GM18517 (cell line): ENCODE data around the gene ITGA2.
"Not testable (repeated sequence)": the region's sequence is repeated elsewhere in the genome, so short reads cannot be mapped to it uniquely, and the experiment has no call there.

Experiments
- ATAC-seq: cut with Tn5 transposase; IDR thresholded peaks from one replicate; pipeline ENCODE4 v1.9.1; 2021; ENCODE audit warnings: mild to moderate bottlenecking, moderate library complexity; ENCODE audit not compliant: unreplicated experiment

The ITGA2 gene

DNA sequence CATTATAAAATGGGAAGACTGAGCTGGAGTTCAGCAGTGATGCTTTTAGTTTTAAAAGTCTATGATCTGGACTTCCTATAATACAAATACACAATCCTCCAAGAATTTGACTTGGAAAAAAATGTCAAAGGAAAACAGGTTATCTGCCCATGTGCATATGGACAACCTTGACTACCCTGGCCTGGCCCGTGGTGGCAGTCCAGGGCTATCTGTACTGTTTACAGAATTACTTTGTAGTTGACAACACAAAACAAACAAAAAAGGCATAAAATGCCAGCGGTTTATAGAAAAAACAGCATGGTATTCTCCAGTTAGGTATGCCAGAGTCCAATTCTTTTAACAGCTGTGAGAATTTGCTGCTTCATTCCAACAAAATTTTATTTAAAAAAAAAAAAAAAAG is 103.1 kb downstream of the ITGA2 start:
- ATAC-seq: no peak

DNA sequence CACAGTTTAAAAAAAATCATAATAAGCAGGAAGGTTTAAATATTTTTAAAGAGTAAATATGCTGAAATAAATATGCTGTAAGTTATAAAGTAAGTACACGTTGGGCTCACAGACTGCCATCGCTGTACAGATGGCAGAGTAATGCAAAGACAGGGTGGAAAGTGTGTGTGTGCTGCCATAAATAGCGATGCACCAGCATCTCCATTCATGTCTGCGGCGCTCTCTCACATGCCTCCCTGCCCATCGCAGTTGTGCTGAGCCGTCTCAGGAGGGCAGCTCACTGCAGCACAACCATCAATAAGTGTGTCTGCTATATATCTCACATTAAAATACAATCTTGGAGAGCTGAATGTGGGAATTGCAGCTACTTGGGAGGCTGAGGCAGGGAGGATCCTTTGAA is 106.1 kb downstream of the ITGA2 start:
- ATAC-seq: no peak

GRCh38 chr5:53095931-53096525 is 106.9 kb downstream of the ITGA2 start:
- peak; percentile 86 for ATAC-seq

DNA sequence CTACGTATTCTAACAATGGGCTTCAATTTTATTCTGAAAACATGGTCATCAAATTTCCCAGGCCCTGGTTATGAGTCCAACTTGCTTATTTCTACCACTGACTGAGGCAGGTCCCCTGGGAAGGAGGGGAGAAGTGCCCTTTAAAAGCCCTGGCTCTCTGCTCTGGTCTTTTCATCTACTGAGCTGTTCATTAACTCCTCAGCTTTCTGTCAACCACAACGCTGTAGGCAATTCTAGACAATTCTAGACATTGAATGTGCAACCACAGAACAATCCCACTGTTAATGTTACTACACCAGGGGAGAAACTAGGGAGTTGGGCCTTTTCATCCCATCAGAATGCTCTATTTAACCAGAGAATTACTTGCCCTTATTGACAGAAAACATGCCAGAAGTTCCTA is 110.4 kb downstream of the ITGA2 start:
- no peak for ATAC-seq

DNA sequence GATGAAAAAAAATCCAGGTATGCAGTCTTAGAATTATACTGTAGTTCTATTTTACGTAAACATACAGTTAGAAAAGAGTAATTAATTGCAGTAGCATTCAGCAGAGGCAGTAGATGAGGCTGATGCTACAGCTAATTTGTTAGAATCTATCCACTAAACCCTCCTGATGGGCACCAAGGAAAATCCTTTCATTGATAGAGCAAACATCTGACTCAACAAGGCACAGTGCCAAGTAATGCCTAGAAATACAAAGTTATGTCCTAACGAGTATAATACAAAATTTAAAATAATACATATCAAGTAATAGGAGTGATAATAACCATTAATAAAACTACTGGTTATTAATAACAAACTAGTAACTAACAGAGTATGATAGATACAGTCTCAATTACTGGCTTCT is 111.5 kb downstream of the ITGA2 start:
- ATAC-seq: no peak

DNA sequence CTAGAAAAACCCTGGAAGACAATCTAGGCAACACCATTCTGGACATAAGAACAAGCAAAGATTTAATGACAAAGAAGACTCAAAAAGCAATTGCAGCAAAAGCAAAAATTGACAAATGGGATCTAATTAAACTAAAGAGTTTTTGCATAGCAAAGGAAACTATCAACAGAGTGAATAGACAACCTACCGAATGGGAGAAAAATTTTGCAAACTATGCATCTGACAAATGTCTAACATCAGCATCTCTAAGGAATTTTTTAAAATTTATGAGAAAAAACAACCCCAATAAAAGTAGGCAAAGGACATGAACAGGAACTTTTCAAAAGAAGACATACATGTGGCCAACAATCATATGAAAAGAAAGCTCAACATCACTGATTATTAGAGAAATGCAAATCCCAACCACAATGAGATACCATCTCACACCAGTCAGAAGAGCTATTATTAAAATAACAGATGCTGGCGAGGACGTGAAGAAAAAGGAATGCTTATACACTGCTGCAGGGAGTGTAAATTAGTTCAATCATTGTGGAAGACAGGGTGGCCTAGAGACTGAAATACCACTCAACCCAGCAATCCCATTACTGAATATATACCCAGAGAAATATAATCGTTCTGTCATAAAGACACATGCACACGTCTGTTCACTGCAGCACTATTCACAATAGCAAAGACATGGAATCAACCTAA is 116.6 kb downstream of the ITGA2 start:
- ATAC-seq: no peak

DNA sequence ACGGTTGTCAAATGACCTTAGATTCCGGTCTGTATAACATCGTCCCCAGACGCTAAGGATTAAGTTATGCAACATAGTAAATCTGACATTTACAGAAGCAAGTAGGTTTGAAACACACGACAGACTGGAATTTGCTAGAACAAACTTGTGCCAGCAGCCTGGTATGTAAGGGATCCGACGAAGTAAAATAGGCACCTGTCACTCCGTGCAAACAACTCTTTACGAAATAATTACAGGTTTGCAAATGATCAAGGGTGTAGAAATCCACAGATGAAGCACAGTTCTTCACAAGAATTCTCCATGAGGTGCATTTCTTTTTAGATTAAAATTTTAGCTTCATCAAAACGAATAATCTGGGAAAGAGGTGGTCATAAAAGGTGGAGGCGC is 119.9 kb downstream of the ITGA2 start:
- ATAC-seq: peak; percentile 30

- peak; percentile 86 for ATAC-seq
Observed at GRCh38 chr5:53109443-53110127, 120.4 kb downstream of the ITGA2 start, which contains the start of gene MOCS2. Gene MOCS2, minus strand, starts transcription at chr5:53109757. Its CDS starts 2,583 bp downstream, at chr5:53107174.

GRCh38 chr5:53110156-53110555 is 121.0 kb downstream of the ITGA2 start:
- peak; percentile 17 for ATAC-seq

DNA sequence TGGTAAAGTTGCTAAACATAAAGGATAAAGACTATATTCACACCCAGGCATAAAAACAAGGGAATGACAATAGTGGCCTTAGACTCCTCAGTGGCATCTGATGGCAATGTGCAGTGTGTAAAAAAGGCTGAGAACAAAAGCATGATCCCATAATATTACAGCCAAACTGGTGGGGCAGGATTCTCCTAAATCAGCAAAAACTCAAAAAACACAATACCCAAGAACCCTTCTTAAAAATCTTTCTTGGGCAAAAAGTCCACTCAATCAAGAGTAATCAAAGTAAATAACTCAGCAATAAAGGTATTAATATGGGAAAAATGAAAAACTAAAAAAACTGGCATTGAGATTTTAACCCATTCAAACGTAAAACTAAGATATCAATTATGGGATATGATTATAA is 122.0 kb downstream of the ITGA2 start:
- ATAC-seq: no peak

GRCh38 chr5:53112307-53112706 is 123.2 kb downstream of the ITGA2 start:
- ATAC-seq: not testable (repeated sequence)

GRCh38 chr5:53112909-53113308 is 123.8 kb downstream of the ITGA2 start:
- ATAC-seq: no peak

DNA sequence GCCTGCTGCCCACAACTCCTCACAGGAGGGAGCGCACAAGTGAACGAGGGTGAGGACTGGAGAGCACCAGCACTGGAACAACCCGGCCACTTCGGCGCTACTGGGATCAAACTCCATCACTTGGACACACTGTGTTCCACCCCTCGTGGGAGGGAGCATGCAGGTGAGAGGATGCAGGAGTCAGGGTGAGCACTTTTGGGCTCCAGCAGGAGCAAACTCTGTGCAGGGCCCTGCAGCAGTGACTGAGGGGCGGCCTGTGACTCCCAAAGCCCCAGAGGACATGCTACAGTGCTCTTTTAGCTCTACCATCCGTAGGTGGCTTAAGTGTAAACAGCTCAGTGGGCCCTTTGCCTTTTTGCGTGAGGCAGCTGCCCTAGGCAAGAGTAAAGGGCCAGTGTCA is 124.8 kb downstream of the ITGA2 start:
- no peak for ATAC-seq

GRCh38 chr5:53114988-53115387 is 125.8 kb downstream of the ITGA2 start:
- no peak for ATAC-seq

GRCh38 chr5:53116597-53116996 is 127.4 kb downstream of the ITGA2 start:
- ATAC-seq: no peak

DNA sequence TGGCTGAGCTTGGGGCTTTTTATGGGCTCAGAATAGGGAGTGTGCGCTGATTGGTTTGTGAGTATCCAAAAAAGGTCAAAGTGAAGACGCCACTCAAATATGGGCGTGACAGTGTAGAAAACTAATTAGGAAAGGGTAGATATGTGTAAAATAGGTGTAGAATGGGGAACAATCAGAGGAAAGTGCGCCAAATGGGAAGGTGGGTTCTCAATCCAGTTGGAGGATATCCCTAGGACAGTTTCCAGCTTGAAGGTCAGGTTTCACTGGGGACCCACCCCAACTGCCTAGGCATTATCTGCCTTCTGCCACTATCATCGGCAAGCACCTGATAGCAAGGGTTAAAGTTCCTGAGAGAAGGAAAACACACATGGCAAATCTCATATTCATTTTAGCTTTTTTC is 129.7 kb downstream of the ITGA2 start:
- no peak for ATAC-seq

DNA sequence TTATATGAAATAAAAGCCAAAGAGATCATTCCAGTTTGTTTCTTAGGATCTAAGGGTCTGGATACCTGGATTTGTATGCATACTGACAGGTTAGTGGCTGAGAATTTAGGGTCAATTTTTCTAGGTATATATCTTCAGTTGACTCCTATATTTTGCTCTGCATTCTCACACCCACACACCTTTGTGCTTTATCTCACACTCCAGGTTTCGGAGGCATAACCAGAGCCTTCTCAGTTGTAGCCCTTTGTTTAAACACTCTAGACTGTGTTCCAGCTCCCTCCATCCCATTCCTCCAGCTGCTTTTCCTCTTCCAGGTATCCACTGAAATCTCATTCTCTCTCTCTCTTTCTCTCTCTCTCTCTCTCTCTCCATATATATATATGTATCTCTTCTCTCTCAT is 131.0 kb downstream of the ITGA2 start:
- no peak for ATAC-seq

DNA sequence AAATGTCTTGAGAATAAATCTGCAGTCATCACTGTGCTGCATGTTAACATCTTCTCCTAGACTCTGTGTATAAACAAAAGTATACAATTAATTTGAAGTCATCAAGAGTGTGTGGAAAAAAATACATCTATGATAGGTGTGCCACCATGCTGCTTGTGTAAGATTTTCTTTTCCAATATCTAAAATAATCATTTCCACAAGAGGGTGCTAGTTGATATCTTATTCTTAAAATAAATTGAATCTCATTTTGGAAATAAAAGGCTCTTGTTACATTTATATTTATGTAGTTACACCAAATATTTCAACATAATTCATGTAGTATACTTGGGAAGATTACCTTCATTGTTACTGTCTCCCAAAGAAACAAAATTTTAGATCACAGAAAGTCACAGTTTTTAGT is 134.6 kb downstream of the ITGA2 start:
- ATAC-seq: no peak

DNA sequence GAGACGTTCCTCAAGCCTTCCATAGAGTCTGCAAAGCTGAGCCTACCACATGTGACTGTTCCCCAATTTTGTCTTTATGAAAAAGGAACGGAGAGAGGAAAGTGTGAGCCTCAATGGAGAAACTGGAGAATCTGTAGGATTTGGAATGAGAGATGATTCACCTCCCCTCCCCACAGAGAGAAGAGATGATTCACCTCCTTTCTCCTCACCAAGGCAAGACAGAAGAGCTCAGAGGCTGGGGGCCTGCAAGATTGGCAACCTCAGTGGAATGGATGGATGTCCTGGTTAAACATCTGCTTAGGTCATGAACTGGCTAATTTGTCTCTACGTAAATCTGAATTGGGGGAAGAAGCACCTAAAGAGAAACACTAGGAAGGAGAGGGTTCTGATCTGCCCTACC is 137.4 kb downstream of the ITGA2 start:
- no peak for ATAC-seq

GRCh38 chr5:53127107-53127506 is 138.0 kb downstream of the ITGA2 start:
- ATAC-seq: no peak

DNA sequence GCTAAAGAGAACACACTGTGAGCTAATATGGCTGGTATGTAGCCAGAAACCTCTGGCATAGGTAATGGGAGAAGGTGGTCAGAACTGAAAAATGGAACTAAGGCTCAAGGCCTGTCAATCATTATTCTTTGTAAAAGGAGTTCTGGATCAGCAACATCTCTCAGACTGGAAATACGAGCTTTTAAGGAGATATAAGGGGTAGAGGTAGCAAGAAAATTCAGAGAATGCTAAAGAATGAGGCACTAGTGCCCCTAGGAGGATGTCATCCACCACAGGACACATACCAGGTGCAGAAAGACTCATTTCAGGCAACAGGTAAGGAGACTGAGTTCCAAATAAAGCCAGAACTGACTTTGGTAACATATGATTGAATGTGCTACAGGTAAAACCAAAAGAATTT is 139.3 kb downstream of the ITGA2 start:
- ATAC-seq: no peak

DNA sequence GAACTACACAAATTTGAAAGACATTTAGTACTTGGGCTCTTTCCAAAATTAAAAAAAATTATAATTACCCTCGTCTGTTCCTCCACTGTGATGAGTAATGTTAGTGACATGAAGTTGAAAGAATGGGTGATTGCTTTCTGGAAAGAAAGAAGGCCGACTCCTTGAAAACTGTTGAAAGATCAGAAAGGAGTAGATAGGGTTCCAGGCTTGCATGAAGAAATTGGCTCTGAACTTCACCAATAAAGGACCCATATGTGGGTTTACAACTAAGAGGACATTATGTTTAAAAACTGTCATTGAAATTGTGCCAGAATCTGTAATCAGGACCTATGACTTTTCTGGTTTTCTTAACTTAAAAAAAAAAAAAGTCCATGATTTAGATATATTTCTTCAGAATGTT is 141.1 kb downstream of the ITGA2 start:
- ATAC-seq: no peak
